Mucosa of descending colon (tissue), 3 donors: ENCODE measurements around the gene C3orf38. TPM values are rescaled to one million over a fixed set of nuclear protein-coding genes. Genes with fewer than 3 reads are reported as not detected.
A peak's percentile ranks its signal among the peaks of the same experiment; 100 is the strongest.

Experiments used
- ATAC-seq: fragments of 200-7000 bp; cut with Tn5 transposase; one replicate; pipeline ENCODE4 v1.9.1; 2020; ENCODE audit warnings: mild to moderate bottlenecking, moderate library complexity
- DNase-seq, 3 donors: peaks; one replicate each; pipeline ENCODE4 v3.0.0-alpha.2; 2020
- H3K36me3 ChIP-seq: fragments of 200-600 bp; one replicate; pipeline ENCODE4 v1.8.0; 2021; ENCODE audit warnings: low read depth, mild to moderate bottlenecking
- H3K4me1 ChIP-seq: fragments of 200-600 bp; one replicate; pipeline ENCODE4 v1.8.0; 2021; ENCODE audit warnings: low read depth, mild to moderate bottlenecking
- H3K4me3 ChIP-seq: fragments of 200-600 bp; one replicate; pipeline ENCODE4 v1.8.0; 2021; ENCODE audit warnings: mild to moderate bottlenecking
- H3K9me3 ChIP-seq: fragments of 200-600 bp; one replicate; pipeline ENCODE4 v1.8.0; 2021; ENCODE audit warnings: mild to moderate bottlenecking
- intact Hi-C, 2 donors: fragments of 100-400 bp; cut with DNase I in 1 of 2; cut with micrococcal nuclease in 1 of 2; formaldehyde crosslinking; loops; one replicate each; pipeline versions ENCODE4 v1.11.0 to v1.11.1; 2022; cut with DNase I, micrococcal nuclease
- total RNA-seq, 3 donors: library from RNA; stranded (reverse); fragmentation: NEBNext Ultra II Directional in 2 of 3; extraction: Animal tissue kit (Norgen Biotek cat#: 25700) in 2 of 3; gene quantifications; one replicate each; pipeline versions ENCODE4 v1.2.1 to v1.2.4, GENCODE V29; 2021 to 2023
- TF ChIP-seq, protein P1 (sequence below): fragments of 200-600 bp; IDR thresholded peaks from one replicate; pipeline ENCODE4 v1.8.0; 2022; ENCODE audit warnings: antibody characterized with exemption, mild to moderate bottlenecking
- donor health status: DM: no; HTN: no; CAD: no; lungs with moderate emphysema.
- donor health status: DM: no; HTN: no; CAD: no.
- donor health status: DM: no; HTN: yes; CAD: no.

C3orf38 gene
- total RNA-seq, 3 donors from 2014 or later, result 18.3 to 25.4 (median 22.8) TPM

- no peaks in the 10 kb centered on the region for H3K36me3 ChIP-seq
- H3K4me3 ChIP-seq, result no peak overlapping the region
- no peaks in the 10 kb centered on the region for H3K9me3 ChIP-seq
- TF ChIP-seq, protein P1, sequence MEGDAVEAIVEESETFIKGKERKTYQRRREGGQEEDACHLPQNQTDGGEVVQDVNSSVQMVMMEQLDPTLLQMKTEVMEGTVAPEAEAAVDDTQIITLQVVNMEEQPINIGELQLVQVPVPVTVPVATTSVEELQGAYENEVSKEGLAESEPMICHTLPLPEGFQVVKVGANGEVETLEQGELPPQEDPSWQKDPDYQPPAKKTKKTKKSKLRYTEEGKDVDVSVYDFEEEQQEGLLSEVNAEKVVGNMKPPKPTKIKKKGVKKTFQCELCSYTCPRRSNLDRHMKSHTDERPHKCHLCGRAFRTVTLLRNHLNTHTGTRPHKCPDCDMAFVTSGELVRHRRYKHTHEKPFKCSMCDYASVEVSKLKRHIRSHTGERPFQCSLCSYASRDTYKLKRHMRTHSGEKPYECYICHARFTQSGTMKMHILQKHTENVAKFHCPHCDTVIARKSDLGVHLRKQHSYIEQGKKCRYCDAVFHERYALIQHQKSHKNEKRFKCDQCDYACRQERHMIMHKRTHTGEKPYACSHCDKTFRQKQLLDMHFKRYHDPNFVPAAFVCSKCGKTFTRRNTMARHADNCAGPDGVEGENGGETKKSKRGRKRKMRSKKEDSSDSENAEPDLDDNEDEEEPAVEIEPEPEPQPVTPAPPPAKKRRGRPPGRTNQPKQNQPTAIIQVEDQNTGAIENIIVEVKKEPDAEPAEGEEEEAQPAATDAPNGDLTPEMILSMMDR, result peak; percentile 63
- DNase-seq (peak in 2 of 3 donors; percentile 69 to 86), ATAC-seq (peak; percentile 82)
- H3K4me1 ChIP-seq, result no peaks in the 10 kb centered on the region
- intact Hi-C loops, result loop anchor here in 1 of 2 donors (10.0 kb wide), 2 partner anchors 891 to 1981 kb away; no protein-coding TSS in a partner anchor
Observed at GRCh38 chr3:88203642-88204055, 53.9 kb downstream of the C3orf38 start.

Other genes starting within 250 kb of the C3orf38 start
- gene CGGBP1, start 91.0 kb upstream of the C3orf38 start, total RNA-seq, result 10 to 100 TPM; 47.8 to 78.1 (median 60.3) TPM
- gene ZNF654, start 90.7 kb upstream of the C3orf38 start, total RNA-seq, result 10 to 100 TPM; 13.1 to 20.8 (median 17.4) TPM